GM18499 (cell line): ENCODE measurements around the gene HLF.

Experiments used
- ATAC-seq: cut with Tn5 transposase; IDR thresholded peaks from one replicate; pipeline ENCODE4 v1.9.1; 2021; ENCODE audit warnings: moderate number of reproducible peaks; ENCODE audit not compliant: insufficient read depth, unreplicated experiment

Gene HLF, protein sequence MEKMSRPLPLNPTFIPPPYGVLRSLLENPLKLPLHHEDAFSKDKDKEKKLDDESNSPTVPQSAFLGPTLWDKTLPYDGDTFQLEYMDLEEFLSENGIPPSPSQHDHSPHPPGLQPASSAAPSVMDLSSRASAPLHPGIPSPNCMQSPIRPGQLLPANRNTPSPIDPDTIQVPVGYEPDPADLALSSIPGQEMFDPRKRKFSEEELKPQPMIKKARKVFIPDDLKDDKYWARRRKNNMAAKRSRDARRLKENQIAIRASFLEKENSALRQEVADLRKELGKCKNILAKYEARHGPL

DNA sequence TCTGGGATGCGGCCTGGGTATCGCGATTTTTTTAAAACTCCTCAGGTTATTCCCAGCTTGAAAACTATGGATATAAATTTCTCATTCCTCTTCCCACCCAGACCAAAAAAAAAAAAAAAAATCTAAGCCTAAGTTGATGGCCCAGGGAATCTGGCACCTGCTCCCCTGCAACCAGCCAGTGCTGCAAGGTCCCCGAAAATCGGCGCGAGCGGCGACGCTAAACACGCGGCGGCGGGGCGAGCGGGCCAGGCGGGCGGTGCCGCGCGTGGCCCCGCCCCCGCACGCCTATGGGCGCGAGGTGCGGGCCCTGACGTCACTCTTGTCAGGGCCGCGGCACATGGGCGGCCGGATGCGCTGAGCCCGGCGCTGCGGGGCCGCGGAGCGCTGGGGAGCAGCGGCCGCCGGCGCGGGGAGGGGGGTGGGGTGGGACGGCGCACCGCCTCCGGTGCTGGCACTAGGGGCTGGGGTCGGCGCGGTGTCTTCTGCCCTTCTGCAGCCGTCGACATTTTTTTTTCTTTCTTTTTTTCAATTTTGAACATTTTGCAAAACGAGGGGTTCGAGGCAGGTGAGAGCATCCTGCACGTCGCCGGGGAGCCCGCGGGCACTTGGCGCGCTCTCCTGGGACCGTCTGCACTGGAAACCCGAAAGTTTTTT lies at the start of gene HLF:
HLF (plus strand) TSS at position 316 of the 654 bp plus-strand sequence. CDS start 525 bp downstream, outside the sequence.
- ATAC-seq = no peak

GRCh38 chr17:55215711-55216110 lies 49.0 kb upstream of the HLF start:
- no peak for ATAC-seq

DNA sequence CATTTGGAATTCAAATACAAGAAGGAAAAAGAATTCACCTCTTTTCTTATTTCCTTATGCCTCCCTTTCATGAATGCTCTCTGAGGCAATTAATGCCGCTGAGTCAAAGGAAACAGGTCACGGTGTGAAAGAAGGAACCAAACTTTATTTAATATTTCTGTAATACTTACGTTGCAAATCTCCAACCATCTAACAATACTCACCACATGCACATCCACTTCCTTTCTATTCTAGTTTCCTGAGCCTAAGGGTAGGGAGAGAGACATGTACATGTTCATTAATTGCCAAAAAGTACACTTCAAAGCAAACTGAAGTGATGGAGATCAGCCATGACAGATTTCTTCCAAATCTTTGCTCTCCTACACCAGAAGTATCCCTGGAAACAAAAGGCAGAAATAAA lies 47.9 kb upstream of the HLF start:
- no peak for ATAC-seq

- ATAC-seq = no peak
These were observed 45.3 kb upstream of the HLF start for GRCh38 chr17:55219459-55219858.

DNA sequence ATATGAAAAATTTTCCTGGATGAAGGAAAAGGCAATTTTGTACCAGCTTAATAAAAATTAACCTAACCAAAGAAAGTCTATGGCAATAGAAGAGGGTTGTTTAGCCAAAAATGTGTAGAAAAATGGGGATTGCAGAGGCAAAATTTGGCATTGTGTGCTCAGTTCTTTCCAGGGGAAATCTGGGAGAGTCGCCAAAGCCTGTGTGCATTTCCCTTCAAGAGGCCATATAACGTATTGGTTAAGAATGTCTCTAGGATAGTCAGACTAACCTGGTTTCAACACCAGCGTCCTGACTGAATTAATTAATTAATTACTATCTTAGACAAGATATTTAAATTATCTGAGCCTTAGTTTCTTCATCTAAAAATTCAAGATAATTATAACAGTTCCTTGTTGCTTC lies 44.8 kb upstream of the HLF start:
- no peak for ATAC-seq

GRCh38 chr17:55223524-55223923 lies 41.2 kb upstream of the HLF start:
- ATAC-seq = no peak

DNA sequence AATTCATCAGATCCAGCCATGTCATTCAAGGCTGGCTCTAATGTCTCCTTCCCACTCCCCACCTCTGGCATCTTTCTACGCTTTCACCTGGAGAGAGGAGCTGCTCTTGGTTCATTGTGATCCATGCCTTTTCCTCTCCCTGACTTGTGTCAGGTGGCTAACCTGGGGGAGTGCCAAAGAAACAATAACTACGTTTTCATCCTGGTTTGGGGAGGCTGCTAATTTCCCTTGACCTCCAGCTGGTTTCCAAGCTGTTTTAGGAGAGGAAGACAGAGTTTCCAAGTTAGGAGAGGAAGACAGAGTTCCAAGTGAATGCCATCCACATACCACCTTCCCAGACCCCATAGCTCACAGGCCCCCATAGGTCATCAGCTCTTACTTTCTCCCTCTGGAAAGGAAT lies 40.0 kb upstream of the HLF start:
- no peak for ATAC-seq

GRCh38 chr17:55225237-55225636 lies 39.5 kb upstream of the HLF start:
- no peak for ATAC-seq

GRCh38 chr17:55228683-55229192 lies 36.0 kb upstream of the HLF start:
- ATAC-seq = no peak

- no peak for ATAC-seq
These were observed 35.5 kb upstream of the HLF start for GRCh38 chr17:55229276-55229675.

GRCh38 chr17:55230716-55231115 lies 34.0 kb upstream of the HLF start:
- ATAC-seq = no peak

- no peak for ATAC-seq
These were observed 30.9 kb upstream of the HLF start for GRCh38 chr17:55233840-55234239.

GRCh38 chr17:55236316-55236715 lies 28.4 kb upstream of the HLF start:
- no peak for ATAC-seq

DNA sequence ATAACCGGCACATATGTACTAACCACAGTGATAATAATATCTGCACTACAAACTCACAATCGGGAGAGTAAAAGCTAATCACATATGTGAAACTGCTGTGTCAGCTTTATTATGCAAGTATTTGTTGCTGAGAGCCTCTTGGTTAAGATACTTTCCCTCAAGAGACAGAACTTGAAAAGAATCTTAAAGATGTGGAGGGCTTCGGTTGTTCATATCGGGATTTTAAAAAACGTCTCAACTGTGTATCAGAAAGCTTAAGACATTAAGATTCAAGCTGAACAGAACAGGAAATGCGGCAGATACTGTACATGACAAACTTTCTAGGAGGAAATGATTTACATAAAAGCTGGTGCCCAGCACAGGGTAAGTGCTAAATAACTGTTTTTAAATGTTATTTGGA lies 27.5 kb upstream of the HLF start:
- no peak for ATAC-seq

DNA sequence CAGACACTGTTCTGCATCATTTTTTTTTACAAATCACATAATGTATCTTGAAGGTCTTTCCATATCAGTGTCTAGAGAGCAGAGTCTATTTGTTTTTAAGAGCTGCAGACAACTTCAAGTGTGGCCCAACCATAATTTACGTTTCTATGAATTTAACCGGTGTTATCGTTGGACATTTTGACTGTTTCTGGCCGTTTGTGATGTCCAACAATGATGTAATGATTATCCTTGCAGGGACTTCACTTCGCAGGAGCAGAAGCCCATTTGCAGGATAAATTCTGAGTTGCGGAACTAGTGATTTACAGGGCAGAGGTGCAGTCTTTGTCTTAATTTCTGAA lies 26.9 kb upstream of the HLF start:
- no peak for ATAC-seq

GRCh38 chr17:55238179-55238930 lies 26.4 kb upstream of the HLF start:
- ATAC-seq = peak; percentile 72

DNA sequence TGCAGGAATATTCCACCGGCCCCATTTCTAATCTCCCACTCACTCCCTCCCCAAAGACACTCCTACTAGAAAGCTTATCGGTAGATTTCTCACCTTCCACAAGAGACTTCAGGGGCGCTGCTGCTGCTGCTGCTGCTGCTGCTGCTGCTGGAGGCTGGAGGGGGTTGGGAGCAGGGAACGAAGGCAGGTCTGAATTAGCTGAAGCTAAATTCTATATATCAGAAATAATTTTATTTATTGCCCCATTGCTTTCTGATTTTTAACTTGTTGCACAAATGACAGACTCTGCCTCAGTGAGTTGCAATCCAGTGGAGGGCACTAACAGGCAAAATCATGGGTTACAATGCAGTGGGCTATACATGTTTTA lies 25.8 kb upstream of the HLF start:
- no peak for ATAC-seq

DNA sequence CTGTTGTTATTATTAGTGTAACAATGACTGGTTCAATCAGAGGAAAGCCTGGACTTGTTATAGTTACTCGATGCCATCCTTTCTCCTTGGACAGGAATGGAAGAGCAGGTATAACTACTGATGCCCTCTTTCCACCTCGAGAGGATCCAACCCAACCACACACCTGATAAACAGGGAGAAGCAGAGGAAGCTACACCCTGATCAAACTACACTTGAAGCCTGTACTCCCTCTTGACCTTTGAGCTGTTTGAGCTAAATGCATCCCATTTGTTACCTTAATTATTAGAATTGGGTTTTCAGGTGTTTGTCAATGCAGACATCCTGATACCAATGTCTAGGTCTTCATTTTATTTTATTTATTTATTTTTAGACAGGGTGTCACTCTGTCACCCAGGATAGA lies 23.7 kb upstream of the HLF start:
- ATAC-seq = no peak

- ATAC-seq = no peak
These were observed 22.3 kb upstream of the HLF start for GRCh38 chr17:55242476-55242875.

- ATAC-seq = no peak
These were observed 18.8 kb upstream of the HLF start for GRCh38 chr17:55245986-55246385.

DNA sequence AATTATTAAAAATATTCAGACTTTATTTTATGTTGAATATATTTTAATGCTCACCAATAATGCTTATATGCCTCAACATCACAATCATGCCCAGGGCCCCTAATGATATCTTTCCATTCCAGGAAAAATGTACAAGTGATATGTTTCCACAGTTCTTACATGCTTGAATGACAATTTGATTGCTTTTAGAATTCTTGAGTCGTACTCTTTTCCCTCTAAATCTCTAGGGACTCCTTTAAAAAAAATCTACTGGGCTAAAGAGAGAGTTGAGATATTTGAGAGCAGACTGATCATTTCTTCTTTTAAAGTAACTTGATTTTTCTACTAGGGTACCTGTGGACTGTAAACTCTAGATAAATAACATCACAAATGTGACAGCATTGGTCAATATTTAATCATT lies 18.2 kb upstream of the HLF start:
- no peak for ATAC-seq
